ENCODE results near the gene RC3H2. TPM values are rescaled to one million over a fixed set of nuclear protein-coding genes. Genes with fewer than 3 reads are reported as not detected.

RC3H2 gene
- total and polyA plus RNA-seq, 2 experiments from 2014 or later: 17.8 to 43.7 TPM

DNA sequence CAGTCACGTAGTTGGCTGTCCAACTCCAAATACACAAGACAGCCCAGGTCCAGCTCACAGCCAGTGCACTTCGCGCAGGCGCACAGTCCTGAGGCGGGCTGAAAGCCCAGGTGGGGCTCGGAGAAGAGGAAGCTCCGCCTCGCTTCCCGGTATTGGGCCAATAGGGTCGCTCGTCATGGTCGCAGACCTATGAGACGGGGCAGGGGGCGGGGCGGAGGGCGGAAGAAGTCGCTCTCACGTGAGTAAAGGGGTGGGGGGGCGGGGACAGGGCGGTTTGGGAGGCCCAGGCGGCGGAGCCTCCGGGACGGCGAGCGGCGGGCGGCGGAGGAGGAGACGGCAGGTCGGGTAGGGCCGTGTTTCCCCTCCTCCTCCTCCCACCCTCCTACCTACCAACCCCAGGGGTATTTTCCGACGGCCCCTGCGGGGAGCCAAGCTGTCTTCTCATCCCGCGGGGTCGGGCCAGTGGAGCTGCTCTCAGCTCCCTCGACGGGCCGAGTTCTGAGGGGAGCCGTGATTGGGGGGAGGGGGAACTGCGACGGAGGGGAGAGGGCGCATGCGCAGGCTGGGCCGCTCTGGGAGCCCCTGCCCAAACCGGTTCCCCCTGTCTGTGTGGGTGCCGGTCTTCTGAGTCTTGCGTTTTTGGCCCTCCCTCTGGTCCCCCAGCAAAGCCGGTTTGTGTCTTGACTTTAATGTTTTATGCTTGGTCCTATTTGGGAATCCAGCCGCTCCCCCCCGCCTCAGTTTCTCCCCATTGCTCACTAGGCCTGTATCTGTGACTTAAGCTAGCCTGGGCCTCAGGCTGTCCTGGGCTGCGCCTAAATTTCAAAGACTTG, 35.8 kb upstream of the RC3H2 start, which contains the start of gene RABGAP1:
Gene RABGAP1, plus strand, starts transcription at position 272 of the 833 bp plus-strand sequence. CDS start 16,040 bp downstream, outside the sequence.
- no peaks in the 10 kb centered on the region for H3K9me2 ChIP-seq (replicated peaks; ENCODE audit: insufficient read depth)
- H3K4me3 ChIP-seq: peak within 1 kb of the TSS; percentile 95
- no peaks in the 10 kb centered on the region for H3K27me3 ChIP-seq
- peaks cover 78% of the 10 kb centered on the region for H3K79me2 ChIP-seq
- no peaks in the 10 kb centered on the region for H3K36me3 ChIP-seq (replicated peaks; ENCODE audit: insufficient read depth, low read depth)
- H3K27ac ChIP-seq: peak within 1 kb of the TSS; percentile 96
- peak; percentile 100 for DNase-seq (ENCODE audit: low spot score)
- peak within 1 kb of the TSS; percentile 84 for H3K4me2 ChIP-seq
- H4K20me1 ChIP-seq (ENCODE audit: insufficient read depth, poor library complexity, severe bottlenecking): peaks cover 43% of the 10 kb centered on the region
- peaks cover 12% of the 10 kb centered on the region for H3K4me1 ChIP-seq (ENCODE audit: insufficient read depth)
- no peaks in the 10 kb centered on the region for H3K9me3 ChIP-seq (ENCODE audit: low read depth)
- WGBS (ENCODE audit: low lambda C conversion rate, missing lambda C conversion rate): under 1% methylated on average over 31 of the region's 54 CpGs
- TF ChIP-seq, protein P1, sequence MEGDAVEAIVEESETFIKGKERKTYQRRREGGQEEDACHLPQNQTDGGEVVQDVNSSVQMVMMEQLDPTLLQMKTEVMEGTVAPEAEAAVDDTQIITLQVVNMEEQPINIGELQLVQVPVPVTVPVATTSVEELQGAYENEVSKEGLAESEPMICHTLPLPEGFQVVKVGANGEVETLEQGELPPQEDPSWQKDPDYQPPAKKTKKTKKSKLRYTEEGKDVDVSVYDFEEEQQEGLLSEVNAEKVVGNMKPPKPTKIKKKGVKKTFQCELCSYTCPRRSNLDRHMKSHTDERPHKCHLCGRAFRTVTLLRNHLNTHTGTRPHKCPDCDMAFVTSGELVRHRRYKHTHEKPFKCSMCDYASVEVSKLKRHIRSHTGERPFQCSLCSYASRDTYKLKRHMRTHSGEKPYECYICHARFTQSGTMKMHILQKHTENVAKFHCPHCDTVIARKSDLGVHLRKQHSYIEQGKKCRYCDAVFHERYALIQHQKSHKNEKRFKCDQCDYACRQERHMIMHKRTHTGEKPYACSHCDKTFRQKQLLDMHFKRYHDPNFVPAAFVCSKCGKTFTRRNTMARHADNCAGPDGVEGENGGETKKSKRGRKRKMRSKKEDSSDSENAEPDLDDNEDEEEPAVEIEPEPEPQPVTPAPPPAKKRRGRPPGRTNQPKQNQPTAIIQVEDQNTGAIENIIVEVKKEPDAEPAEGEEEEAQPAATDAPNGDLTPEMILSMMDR (IDR thresholded peaks at IDR 0.05; ENCODE audit: poor library complexity): no peak
- TF ChIP-seq EZH2 (IDR thresholded peaks at IDR 0.05; ENCODE audit: borderline replicate concordance) (no peak), EZH2phosphoT487 (IDR thresholded peaks at IDR 0.05; ENCODE audit: low read depth, severe bottlenecking, unreplicated experiment) (no peak)
- peak within 1 kb of the TSS; percentile 67 for H2AFZ ChIP-seq

DNA sequence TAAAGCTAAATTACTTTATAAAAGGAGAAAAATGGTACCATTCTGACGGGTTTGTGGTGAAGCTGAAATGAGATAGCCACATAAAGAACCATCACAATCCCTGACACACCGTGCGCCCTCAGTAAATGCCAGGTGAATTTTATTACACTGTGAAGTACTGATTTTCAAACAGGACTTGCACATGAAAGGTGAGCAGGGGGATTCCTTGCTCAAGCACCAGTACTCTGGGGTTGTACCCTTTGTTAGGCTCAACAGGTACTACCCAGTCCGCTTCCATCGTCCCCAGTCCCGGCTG, 35.2 kb upstream of the RC3H2 start:
- H4K20me1 ChIP-seq (ENCODE audit: insufficient read depth, poor library complexity, severe bottlenecking): peaks cover 40% of the 10 kb centered on the region
- peaks cover 78% of the 10 kb centered on the region for H3K79me2 ChIP-seq
- peak overlapping the region; percentile 67 for H2AFZ ChIP-seq
- no peak for DNase-seq (ENCODE audit: low spot score)
- H3K27me3 ChIP-seq: no peaks in the 10 kb centered on the region
- 24% methylated on average over 6 of the region's 6 CpGs for WGBS (ENCODE audit: low lambda C conversion rate, missing lambda C conversion rate)
- H3K9me3 ChIP-seq (ENCODE audit: low read depth): no peaks in the 10 kb centered on the region
- TF ChIP-seq, protein P1 (IDR thresholded peaks at IDR 0.05; ENCODE audit: poor library complexity): no peak
- TF ChIP-seq EZH2phosphoT487 (IDR thresholded peaks at IDR 0.05; ENCODE audit: low read depth, severe bottlenecking, unreplicated experiment) (no peak), EZH2 (IDR thresholded peaks at IDR 0.05; ENCODE audit: borderline replicate concordance) (no peak)
- H3K4me3 ChIP-seq: peak overlapping the region; percentile 17
- peak overlapping the region; percentile 78 for H3K4me2 ChIP-seq
- H3K27ac ChIP-seq: peak overlapping the region; percentile 69
- no peaks in the 10 kb centered on the region for H3K36me3 ChIP-seq (replicated peaks; ENCODE audit: insufficient read depth, low read depth)
- H3K9me2 ChIP-seq (replicated peaks; ENCODE audit: insufficient read depth): no peaks in the 10 kb centered on the region
- H3K4me1 ChIP-seq (ENCODE audit: insufficient read depth): peaks cover 12% of the 10 kb centered on the region

DNA sequence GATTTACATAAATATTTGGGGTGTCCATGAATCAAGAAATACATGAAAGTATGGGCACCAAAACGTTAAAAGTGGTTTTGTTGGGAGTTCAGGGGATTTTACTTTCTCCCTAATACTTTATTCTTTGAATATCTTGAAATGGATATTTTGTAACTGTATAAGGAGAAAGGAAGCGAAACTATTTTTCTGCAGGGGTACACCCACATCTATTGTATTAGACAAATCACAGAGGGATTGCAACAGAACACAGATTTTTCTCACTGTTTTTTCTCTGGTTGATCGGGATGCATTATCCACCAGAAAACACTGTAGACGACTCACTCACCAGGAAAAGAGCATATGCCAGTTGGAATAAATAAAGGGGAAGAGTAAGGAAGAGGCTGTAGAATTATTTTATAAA, 34.4 kb upstream of the RC3H2 start:
- 94% methylated on average over 4 of the region's 4 CpGs for WGBS (ENCODE audit: low lambda C conversion rate, missing lambda C conversion rate)
- peaks cover 12% of the 10 kb centered on the region for H3K4me1 ChIP-seq (ENCODE audit: insufficient read depth)
- H3K4me2 ChIP-seq: peak overlapping the region; percentile 78
- peak overlapping the region; percentile 69 for H3K27ac ChIP-seq
- peaks cover 78% of the 10 kb centered on the region for H3K79me2 ChIP-seq
- no peak for TF ChIP-seq EZH2 (IDR thresholded peaks at IDR 0.05; ENCODE audit: borderline replicate concordance)
- DNase-seq (ENCODE audit: low spot score): no peak
- H4K20me1 ChIP-seq (ENCODE audit: insufficient read depth, poor library complexity, severe bottlenecking): peaks cover 35% of the 10 kb centered on the region
- H3K36me3 ChIP-seq (replicated peaks; ENCODE audit: insufficient read depth, low read depth): no peaks in the 10 kb centered on the region
- no peaks in the 10 kb centered on the region for H3K9me3 ChIP-seq (ENCODE audit: low read depth)
- H3K9me2 ChIP-seq (replicated peaks; ENCODE audit: insufficient read depth): no peaks in the 10 kb centered on the region
- H2AFZ ChIP-seq: no peak overlapping the region
- no peak overlapping the region for H3K4me3 ChIP-seq
- H3K27me3 ChIP-seq: no peaks in the 10 kb centered on the region

DNA sequence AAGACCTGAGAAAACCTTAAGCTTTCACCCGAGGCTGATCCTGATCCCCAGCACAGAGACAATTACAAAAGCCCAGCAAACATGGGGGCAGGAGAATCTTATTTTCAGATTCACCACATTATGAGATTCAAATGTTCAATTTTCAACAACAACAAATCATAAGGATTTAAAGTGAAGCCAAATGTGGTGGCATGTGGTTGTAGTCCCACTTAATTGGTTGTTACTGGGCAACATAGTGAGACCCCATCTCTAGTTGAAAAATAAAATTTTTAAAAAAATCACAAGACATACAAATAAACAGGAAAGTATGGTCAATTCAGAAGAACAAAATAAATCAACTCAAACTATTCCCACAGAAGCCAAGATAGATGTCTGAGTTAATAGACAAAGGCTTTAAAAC, 31.7 kb upstream of the RC3H2 start:
- TF ChIP-seq EZH2 (IDR thresholded peaks at IDR 0.05; ENCODE audit: borderline replicate concordance) (no peak), EZH2phosphoT487 (IDR thresholded peaks at IDR 0.05; ENCODE audit: low read depth, severe bottlenecking, unreplicated experiment) (no peak)
- TF ChIP-seq, protein P1 (IDR thresholded peaks at IDR 0.05; ENCODE audit: poor library complexity): no peak
- H3K9me3 ChIP-seq (ENCODE audit: low read depth): no peaks in the 10 kb centered on the region
- peaks cover 14% of the 10 kb centered on the region for H3K4me1 ChIP-seq (ENCODE audit: insufficient read depth)
- no peaks in the 10 kb centered on the region for H3K36me3 ChIP-seq (replicated peaks; ENCODE audit: insufficient read depth, low read depth)
- no peak for DNase-seq (ENCODE audit: low spot score)
- 57% methylated on average over 1 of the region's 1 CpG for WGBS (ENCODE audit: low lambda C conversion rate, missing lambda C conversion rate)
- H3K27me3 ChIP-seq: no peaks in the 10 kb centered on the region
- peaks cover 78% of the 10 kb centered on the region for H3K79me2 ChIP-seq
- no peak overlapping the region for H2AFZ ChIP-seq
- H3K4me2 ChIP-seq: no peak overlapping the region
- H3K4me3 ChIP-seq: no peak overlapping the region
- H3K27ac ChIP-seq: peak overlapping the region; percentile 48
- H4K20me1 ChIP-seq (ENCODE audit: insufficient read depth, poor library complexity, severe bottlenecking): peaks cover 11% of the 10 kb centered on the region
- H3K9me2 ChIP-seq (replicated peaks; ENCODE audit: insufficient read depth): no peaks in the 10 kb centered on the region

All from hepatocyte (in vitro differentiated cells).